Kidney epithelial cell (primary cell): ENCODE results near the gene CTNNA3. TPM values are rescaled to one million over a fixed set of nuclear protein-coding genes. Genes with fewer than 3 reads are reported as not detected.

Experiments
- DNase-seq: peaks from one replicate; pipeline ENCODE4 v3.0.0-alpha.2; 2010; ENCODE audit warnings: low read depth
- H3K27me3 ChIP-seq: 2 replicates; pipeline ENCODE4 v1.6.0; 2011; ENCODE audit warnings: low read length; ENCODE audit not compliant: control insufficient read depth, insufficient read depth
- H3K36me3 ChIP-seq: 2 replicates; pipeline ENCODE4 v1.5.1; 2011; ENCODE audit warnings: low read length; ENCODE audit not compliant: control insufficient read depth, insufficient read depth
- H3K4me3 ChIP-seq: 2 replicates; pipeline ENCODE4 v1.5.1; 2011; ENCODE audit warnings: low read depth, mild to moderate bottlenecking, control low read depth, low read length
- total RNA-seq: library from RNA; depleted of rRNA; stranded (reverse); fragments of >200 nt; gene quantifications from 2 replicates; pipeline ENCODE4 v1.2.3, GENCODE V29; 2015
- TF ChIP-seq, protein P1 (sequence below): IDR thresholded peaks from 2 replicates; pipeline ENCODE4 v1.5.1; 2011; ENCODE audit warnings: mild to moderate bottlenecking, moderate library complexity, low read length, control low read depth, inconsistent platforms; ENCODE audit not compliant: insufficient read depth, poor library complexity, severe bottlenecking

The CTNNA3 gene
- total RNA-seq, 1 donor from 2014 or later: 0.79 TPM

DNA sequence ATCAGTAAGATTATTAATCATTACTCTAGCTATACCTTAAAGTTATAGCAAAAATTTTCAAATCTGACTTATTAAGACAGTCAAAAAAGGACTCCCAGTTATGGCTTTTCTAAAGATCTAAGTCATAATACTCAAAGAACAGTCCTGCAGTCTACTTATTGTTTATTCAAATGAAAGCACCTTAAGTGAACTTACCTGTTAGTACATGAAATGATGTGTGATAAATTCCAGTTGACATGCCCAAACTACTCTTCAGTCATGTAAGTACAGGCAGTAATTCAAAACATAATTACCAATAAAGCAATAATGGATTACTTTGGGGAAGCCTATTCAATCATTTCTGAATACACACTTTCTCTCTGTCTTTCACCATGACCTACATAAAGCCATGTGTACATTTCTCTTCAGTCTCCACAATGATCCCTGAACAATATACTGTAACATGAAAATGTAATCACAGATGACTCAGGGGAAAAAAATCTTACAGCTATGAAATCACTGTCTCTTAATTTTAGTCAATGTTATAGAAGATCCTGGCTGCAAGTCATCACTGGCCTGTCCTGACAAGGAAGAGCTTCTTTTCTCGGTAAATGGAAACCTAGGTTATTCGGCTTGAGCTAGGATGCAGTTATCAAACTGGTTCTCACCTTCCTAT is 1190.9 kb downstream of the CTNNA3 start:
- no peak for DNase-seq
- no peak overlapping the region for H3K4me3 ChIP-seq
- no peaks in the 10 kb centered on the region for H3K36me3 ChIP-seq
- TF ChIP-seq, protein P1, sequence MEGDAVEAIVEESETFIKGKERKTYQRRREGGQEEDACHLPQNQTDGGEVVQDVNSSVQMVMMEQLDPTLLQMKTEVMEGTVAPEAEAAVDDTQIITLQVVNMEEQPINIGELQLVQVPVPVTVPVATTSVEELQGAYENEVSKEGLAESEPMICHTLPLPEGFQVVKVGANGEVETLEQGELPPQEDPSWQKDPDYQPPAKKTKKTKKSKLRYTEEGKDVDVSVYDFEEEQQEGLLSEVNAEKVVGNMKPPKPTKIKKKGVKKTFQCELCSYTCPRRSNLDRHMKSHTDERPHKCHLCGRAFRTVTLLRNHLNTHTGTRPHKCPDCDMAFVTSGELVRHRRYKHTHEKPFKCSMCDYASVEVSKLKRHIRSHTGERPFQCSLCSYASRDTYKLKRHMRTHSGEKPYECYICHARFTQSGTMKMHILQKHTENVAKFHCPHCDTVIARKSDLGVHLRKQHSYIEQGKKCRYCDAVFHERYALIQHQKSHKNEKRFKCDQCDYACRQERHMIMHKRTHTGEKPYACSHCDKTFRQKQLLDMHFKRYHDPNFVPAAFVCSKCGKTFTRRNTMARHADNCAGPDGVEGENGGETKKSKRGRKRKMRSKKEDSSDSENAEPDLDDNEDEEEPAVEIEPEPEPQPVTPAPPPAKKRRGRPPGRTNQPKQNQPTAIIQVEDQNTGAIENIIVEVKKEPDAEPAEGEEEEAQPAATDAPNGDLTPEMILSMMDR: no peak
- no peaks in the 10 kb centered on the region for H3K27me3 ChIP-seq

- DNase-seq: no peak
- H3K36me3 ChIP-seq: no peaks in the 10 kb centered on the region
- TF ChIP-seq, protein P1: no peak
- H3K27me3 ChIP-seq: no peaks in the 10 kb centered on the region
- H3K4me3 ChIP-seq: no peak overlapping the region
These were observed 1194.6 kb downstream of the CTNNA3 start for GRCh38 chr10:66501356-66501755.

DNA sequence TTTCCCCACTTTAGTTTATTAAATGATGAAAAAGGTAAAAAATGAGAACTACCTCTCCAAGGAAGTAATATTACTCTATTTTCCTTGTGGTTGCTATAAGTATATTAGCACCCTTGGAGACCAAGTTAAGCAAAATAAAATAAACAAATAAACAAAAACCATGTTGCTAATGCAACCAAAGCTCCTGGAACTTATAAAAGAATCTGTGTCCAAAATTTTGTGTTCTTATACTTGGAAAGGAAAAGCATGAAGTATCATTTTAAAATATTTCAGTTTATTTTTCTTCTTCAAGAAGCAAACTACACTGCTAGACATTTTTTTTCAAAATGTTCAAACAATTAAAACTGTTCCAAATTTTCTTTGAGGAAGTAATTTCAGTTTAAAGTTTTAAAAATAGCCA is 1212.0 kb downstream of the CTNNA3 start:
- no peak overlapping the region for H3K4me3 ChIP-seq
- DNase-seq: no peak
- no peaks in the 10 kb centered on the region for H3K27me3 ChIP-seq
- no peaks in the 10 kb centered on the region for H3K36me3 ChIP-seq
- TF ChIP-seq, protein P1: no peak

DNA sequence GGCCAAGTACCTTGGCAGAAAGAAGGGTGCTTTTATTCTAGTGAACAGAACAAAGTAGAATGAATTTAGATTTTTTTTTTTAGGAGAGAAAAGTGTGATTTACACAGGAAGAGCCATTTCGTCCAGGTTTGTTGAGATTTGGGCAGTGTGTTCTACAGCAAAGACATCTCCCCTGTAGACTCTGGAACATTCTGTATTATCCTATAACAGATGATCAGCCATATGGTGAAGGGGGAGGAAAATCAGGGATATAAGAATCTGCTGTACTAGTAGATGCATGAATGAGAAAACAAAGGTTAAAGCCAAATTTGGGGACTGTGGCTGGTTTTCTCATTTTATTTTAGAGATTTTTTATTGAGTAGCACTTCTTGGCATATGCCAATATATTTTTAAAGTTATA is 1223.8 kb downstream of the CTNNA3 start:
- no peak overlapping the region for H3K4me3 ChIP-seq
- no peaks in the 10 kb centered on the region for H3K36me3 ChIP-seq
- TF ChIP-seq, protein P1: no peak
- DNase-seq: no peak
- H3K27me3 ChIP-seq: no peaks in the 10 kb centered on the region

DNA sequence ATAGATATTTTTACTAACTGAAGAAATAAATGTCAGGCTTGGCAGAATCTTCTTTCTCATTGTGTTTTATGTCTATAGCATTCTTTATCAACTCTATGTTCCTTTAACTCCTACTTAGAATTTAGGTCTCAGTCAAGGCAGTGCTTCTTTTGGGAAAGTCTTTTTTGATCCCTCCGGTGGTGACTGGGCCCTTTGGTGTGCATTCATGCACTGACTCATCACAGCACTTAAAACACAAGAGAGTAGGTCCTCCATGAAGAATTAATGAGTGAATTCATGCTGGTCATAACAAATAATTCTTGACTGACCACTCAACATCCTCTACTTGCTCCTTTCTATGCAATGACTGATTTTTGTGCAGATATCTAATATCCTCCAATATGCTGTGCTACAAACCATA is 1229.0 kb downstream of the CTNNA3 start:
- H3K27me3 ChIP-seq: no peaks in the 10 kb centered on the region
- TF ChIP-seq, protein P1: no peak
- no peak for DNase-seq
- H3K36me3 ChIP-seq: no peaks in the 10 kb centered on the region
- no peak overlapping the region for H3K4me3 ChIP-seq

GRCh38 chr10:66466622-66467021 is 1229.4 kb downstream of the CTNNA3 start:
- DNase-seq: no peak

More at GRCh38 chr10:66466622-66467021, 1229.4 kb downstream of the CTNNA3 start:
- Histone ChIP-seq H3K4me3 (no peak overlapping the region), H3K27me3 (no peaks in the 10 kb centered on the region), H3K36me3 (no peaks in the 10 kb centered on the region)
- TF ChIP-seq, protein P1: no peak
